ENCODE measurements around the gene PATJ. TPM values are rescaled to one million over a fixed set of nuclear protein-coding genes. Genes with fewer than 3 reads are reported as not detected.

PATJ gene
- total RNA-seq, 1 experiment from 2014 or later, result 72.2 TPM

- CTCF ChIA-PET, result no interaction called here
- intact Hi-C loops (cut with micrococcal nuclease; ENCODE audit: unreplicated experiment), result no loop called here
- Mint-ChIP-seq H3K36me3 (ENCODE audit: insufficient read depth, unreplicated experiment) (peaks cover 18% of the 10 kb centered on the region), H3K4me1 (ENCODE audit: low read depth, unreplicated experiment) (no peaks in the 10 kb centered on the region), H3K4me3 (ENCODE audit: low read depth, unreplicated experiment) (no peak overlapping the region), H3K9me3 (ENCODE audit: low read depth, unreplicated experiment) (no peaks in the 10 kb centered on the region), H3K27me3 (ENCODE audit: unreplicated experiment) (no peaks in the 10 kb centered on the region), H3K27ac (ENCODE audit: unreplicated experiment) (no peak overlapping the region)
- TF ChIP-seq CTCF (IDR thresholded peaks at IDR 0.05; ENCODE audit: unreplicated experiment), result no peak
- DNase-seq, result no peak
- no TSS peak for BruUV-seq (replicated peaks)
Measured at GRCh38 chr1:61865646-61866220, 123.5 kb downstream of the PATJ start.

GRCh38 chr1:61869691-61870109 lies 127.4 kb downstream of the PATJ start:
- H3K4me3 Mint-ChIP-seq (ENCODE audit: low read depth, unreplicated experiment), result no peak overlapping the region
- peaks cover 27% of the 10 kb centered on the region for H3K36me3 Mint-ChIP-seq (ENCODE audit: insufficient read depth, unreplicated experiment)
- intact Hi-C loops (cut with micrococcal nuclease; ENCODE audit: unreplicated experiment), result no loop called here
- no peaks in the 10 kb centered on the region for H3K4me1 Mint-ChIP-seq (ENCODE audit: low read depth, unreplicated experiment)
- H3K9me3 Mint-ChIP-seq (ENCODE audit: low read depth, unreplicated experiment), result peaks cover 2% of the 10 kb centered on the region
- no peak overlapping the region for H3K27ac Mint-ChIP-seq (ENCODE audit: unreplicated experiment)
- BruUV-seq (replicated peaks), result no TSS peak
- CTCF ChIA-PET, result no interaction called here
- TF ChIP-seq CTCF (IDR thresholded peaks at IDR 0.05; ENCODE audit: unreplicated experiment), result no peak
- DNase-seq, result no peak
- H3K27me3 Mint-ChIP-seq (ENCODE audit: unreplicated experiment), result no peaks in the 10 kb centered on the region

GRCh38 chr1:61872206-61872605 lies 129.9 kb downstream of the PATJ start:
- Mint-ChIP-seq H3K27me3 (ENCODE audit: unreplicated experiment) (no peaks in the 10 kb centered on the region), H3K4me3 (ENCODE audit: low read depth, unreplicated experiment) (no peak overlapping the region), H3K27ac (ENCODE audit: unreplicated experiment) (no peak overlapping the region), H3K4me1 (ENCODE audit: low read depth, unreplicated experiment) (no peaks in the 10 kb centered on the region), H3K9me3 (ENCODE audit: low read depth, unreplicated experiment) (peaks cover 2% of the 10 kb centered on the region), H3K36me3 (ENCODE audit: insufficient read depth, unreplicated experiment) (peaks cover 24% of the 10 kb centered on the region)
- DNase-seq, result no peak
- intact Hi-C loops (cut with micrococcal nuclease; ENCODE audit: unreplicated experiment), result no loop called here
- CTCF ChIA-PET, result no interaction called here
- BruUV-seq (replicated peaks), result no TSS peak
- TF ChIP-seq CTCF (IDR thresholded peaks at IDR 0.05; ENCODE audit: unreplicated experiment), result no peak

GRCh38 chr1:61873581-61873980 lies 131.3 kb downstream of the PATJ start:
- H3K4me3 Mint-ChIP-seq (ENCODE audit: low read depth, unreplicated experiment), result no peak overlapping the region
- no peak for DNase-seq
- H3K36me3 Mint-ChIP-seq (ENCODE audit: insufficient read depth, unreplicated experiment), result peaks cover 32% of the 10 kb centered on the region
- H3K27ac Mint-ChIP-seq (ENCODE audit: unreplicated experiment), result no peak overlapping the region
- intact Hi-C loops (cut with micrococcal nuclease; ENCODE audit: unreplicated experiment), result no loop called here
- CTCF ChIA-PET, result no interaction called here
- no peaks in the 10 kb centered on the region for H3K27me3 Mint-ChIP-seq (ENCODE audit: unreplicated experiment)
- TF ChIP-seq CTCF (IDR thresholded peaks at IDR 0.05; ENCODE audit: unreplicated experiment), result no peak
- H3K4me1 Mint-ChIP-seq (ENCODE audit: low read depth, unreplicated experiment), result no peaks in the 10 kb centered on the region
- H3K9me3 Mint-ChIP-seq (ENCODE audit: low read depth, unreplicated experiment), result peaks cover 2% of the 10 kb centered on the region
- BruUV-seq (replicated peaks), result no TSS peak

Measured in Calu3 (cell line).